Stimulated activated CD4-positive, alpha-beta T cell treated with anti-CD3 and anti-CD28 coated beads, Interleukin-2, amount 100 ng/mL, for 24 hours (primary cell): ENCODE measurements around the gene ZNF407.

ENCODE experiments used
- DNase-seq, 2 donors: peaks; one replicate each; pipeline ENCODE4 v3.0.0-alpha.2; 2020

ZNF407 gene

GRCh38 chr18:74897971-74898657 is 300.4 kb downstream of the ZNF407 start:
- DNase-seq = no peak

GRCh38 chr18:74898965-74899364 is 301.3 kb downstream of the ZNF407 start:
- DNase-seq = no peak

- no peak for DNase-seq
Observed at GRCh38 chr18:74899554-74899953, 301.9 kb downstream of the ZNF407 start.

- DNase-seq = no peak
Observed at GRCh38 chr18:74901362-74902146, 303.9 kb downstream of the ZNF407 start.

DNA sequence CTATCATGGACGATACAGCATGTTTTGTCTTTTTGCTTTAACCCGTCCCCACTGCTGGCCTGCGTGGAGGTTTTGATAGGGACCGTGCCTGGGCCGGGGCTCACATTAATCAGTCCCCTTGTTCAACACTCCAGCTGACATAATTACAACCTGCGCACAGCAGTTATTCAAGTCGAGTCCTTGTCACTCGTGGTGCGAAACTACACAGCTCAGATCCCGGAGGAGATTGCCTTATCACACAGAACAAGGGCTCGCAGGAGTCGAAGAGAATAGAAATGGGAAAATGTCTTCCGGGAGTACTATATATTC is 304.4 kb downstream of the ZNF407 start:
- DNase-seq = no peak

- no peak for DNase-seq
Observed at GRCh38 chr18:74905247-74905646, 307.6 kb downstream of the ZNF407 start.

GRCh38 chr18:74906184-74906583 is 308.5 kb downstream of the ZNF407 start:
- DNase-seq = no peak

- no peak for DNase-seq
Observed at GRCh38 chr18:74914052-74914591, 316.5 kb downstream of the ZNF407 start.

DNA sequence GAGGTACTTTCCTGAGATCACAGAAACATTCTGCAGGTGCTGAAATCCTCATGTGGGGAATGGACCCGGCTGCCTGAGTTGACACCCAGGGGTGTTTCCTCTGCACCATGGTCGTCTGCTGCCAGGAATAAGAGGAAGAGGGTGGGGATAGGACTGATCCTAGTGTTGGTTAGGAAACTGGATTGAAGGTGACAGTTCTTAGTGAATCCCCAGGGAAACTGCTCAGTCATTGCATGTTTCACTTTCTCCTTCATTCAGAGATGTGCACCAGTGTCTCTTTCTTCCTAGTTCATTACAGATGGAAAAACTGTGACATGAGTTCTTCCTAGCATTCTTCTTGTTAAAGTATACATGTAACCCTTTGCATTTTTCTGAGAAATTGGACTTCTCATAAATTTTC is 317.0 kb downstream of the ZNF407 start:
- DNase-seq = no peak

- DNase-seq = no peak
Observed at GRCh38 chr18:74916773-74917393, 319.2 kb downstream of the ZNF407 start.

GRCh38 chr18:74918276-74918790 is 320.7 kb downstream of the ZNF407 start:
- DNase-seq = no peak

GRCh38 chr18:74921057-74921820 is 323.6 kb downstream of the ZNF407 start:
- DNase-seq = no peak

GRCh38 chr18:74926051-74926450 is 328.4 kb downstream of the ZNF407 start:
- no peak for DNase-seq

GRCh38 chr18:74928194-74928968 is 330.7 kb downstream of the ZNF407 start:
- no peak for DNase-seq

- DNase-seq = no peak
Observed at GRCh38 chr18:74929110-74929509, 331.4 kb downstream of the ZNF407 start.

- no peak for DNase-seq
Observed at GRCh38 chr18:74930616-74931015, 332.9 kb downstream of the ZNF407 start.

DNA sequence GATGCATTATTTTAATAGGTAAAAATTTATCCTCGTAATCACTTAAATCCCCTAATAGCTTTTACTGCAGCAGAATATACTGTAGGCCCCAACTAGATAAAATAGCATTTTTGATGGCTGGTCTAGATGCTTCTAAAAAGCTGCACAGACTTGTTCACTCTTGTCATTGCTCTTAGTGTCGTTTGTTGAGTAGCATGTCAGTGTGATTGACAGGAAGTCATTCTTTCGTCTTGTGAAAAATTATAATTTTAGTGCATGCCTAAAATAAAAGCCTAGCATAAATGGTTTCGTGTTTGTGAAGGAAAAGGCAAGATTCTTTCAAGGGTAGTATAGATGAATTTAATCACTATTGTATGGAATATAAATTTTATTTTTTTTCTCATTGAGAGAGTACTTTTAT is 336.3 kb downstream of the ZNF407 start:
- DNase-seq = no peak

- no peak for DNase-seq
Observed at GRCh38 chr18:74935434-74935833, 337.8 kb downstream of the ZNF407 start.

- no peak for DNase-seq
Observed at GRCh38 chr18:74936343-74936742, 338.7 kb downstream of the ZNF407 start.

DNA sequence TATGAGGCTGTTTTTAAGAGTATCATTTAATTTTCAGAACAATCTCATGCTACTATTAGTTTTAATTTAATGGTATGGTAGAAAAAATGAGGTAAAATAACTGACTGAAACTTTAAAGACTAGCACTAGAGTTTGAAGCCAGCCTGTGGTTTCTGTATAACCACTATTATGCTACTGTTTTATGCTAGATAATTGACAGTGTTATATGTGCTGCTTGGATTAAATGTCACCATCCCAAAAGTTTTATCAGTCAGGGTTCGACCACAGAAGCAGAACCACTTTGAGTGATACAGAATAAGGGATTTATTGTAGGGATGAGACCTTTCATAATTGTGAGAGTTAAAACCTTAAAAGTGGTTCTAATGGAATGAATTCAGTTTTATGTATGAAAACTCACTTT is 339.6 kb downstream of the ZNF407 start:
- no peak for DNase-seq

GRCh38 chr18:74940856-74941255 is 343.2 kb downstream of the ZNF407 start:
- no peak for DNase-seq

DNA sequence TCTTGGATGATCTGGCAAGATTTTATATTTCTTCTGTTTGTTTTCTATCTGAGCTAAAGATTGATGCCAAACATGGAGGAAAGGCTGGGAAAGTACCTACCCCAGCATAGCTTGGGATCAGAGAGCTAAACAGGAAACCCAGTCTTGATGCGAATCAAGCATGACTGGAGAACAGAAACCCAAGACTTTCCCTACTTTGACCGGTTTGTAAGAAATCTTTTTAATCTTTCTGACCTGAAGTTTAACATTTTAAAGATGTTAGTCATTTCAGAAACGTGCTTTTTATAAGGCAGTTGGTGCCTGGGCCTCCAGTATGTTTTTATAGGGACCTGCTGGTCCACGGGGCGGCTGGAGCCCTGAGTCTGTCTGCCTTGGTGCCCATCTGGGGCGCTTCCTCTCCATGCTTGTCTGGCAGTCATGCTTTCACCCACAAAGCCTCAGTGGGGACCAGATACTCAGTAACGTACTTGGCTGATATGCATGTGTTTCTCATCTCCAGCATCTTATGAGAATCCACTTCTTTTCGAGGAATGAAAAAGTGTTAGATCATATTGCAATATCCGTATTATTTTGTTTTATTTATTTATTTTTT is 344.7 kb downstream of the ZNF407 start:
- DNase-seq = peak in 1 of 2 donors; percentile 33
